Adrenal gland (tissue), 5 donors: ENCODE data around the gene KEL.

Experiments used
- CTCF ChIP-seq, 6 experiments: fragments of 450-650 bp in 4 of 6; fragments of 200-600 bp in 2 of 6; sonication (generic) in 1 of 6; IDR thresholded peaks; 1 replicate in 5 of 6; 2 replicates in 1 of 6; pipeline versions ENCODE4 v1.5.1 to v1.8.0; 2016 to 2021; ENCODE audit warnings: antibody characterized with exemption in 6 of 6, mild to moderate bottlenecking in 2 of 6, moderate library complexity in 1 of 6
- POLR2A ChIP-seq, 2 donors: fragments of 450-650 bp; IDR thresholded peaks; one replicate each; pipeline ENCODE4 v1.6.1; 2017; ENCODE audit warnings: antibody characterized with exemption in 2 of 2, mild to moderate bottlenecking in 2 of 2, moderate library complexity in 1 of 2
- donor health status: DM: no; HTN: no; CAD: no.

- TF ChIP-seq CTCF (IDR thresholded peaks at IDR 0.05) = no peak
- no peak for TF ChIP-seq POLR2A (IDR thresholded peaks at IDR 0.05)
Measured at GRCh38 chr7:143002898-143003297, 40.7 kb upstream of the KEL start.
